ENCODE data around the gene EEF1G. TPM values are rescaled to one million over a fixed set of nuclear protein-coding genes. Genes with fewer than 3 reads are reported as not detected.
"Not testable (repeated sequence)": the region's sequence is repeated elsewhere in the genome, so short reads cannot be mapped to it uniquely, and the experiment has no call there.

EEF1G gene
- total RNA-seq, 1 experiment from 2014 or later = 1,667 TPM

- ChIA-PET CTCF (interaction anchor here (0.6 to 1.9 kb wide), 5 partner anchors 15 to 164 kb away, joined by 3 to 6 read pairs (median 4); partner anchors contain the start of genes EEF1G, EML3, LBHD1 and UQCC3), POLR2A (interaction anchor here (1.5 kb wide), 1 partner anchor 15 kb away, joined by 3 read pairs; the partner anchor contains the start of gene EEF1G)
- Mint-ChIP-seq H3K27ac (no peak overlapping the region), H3K9me3 (no peaks in the 10 kb centered on the region), H3K27me3 (ENCODE audit: low read depth) (no peaks in the 10 kb centered on the region; the same call in 1 of the 2 replicates), H3K36me3 (peaks cover 33% of the 10 kb centered on the region), H3K4me1 (peaks cover 19% of the 10 kb centered on the region), H3K4me3 (peak overlapping the region; percentile 99)
- DNase-seq (ENCODE audit: low spot score) (no peak), ATAC-seq (no peak)
- no peak for TF ChIP-seq EMX1 (CRISPR knock-in tag; IDR thresholded peaks at IDR 0.05)
- TF ChIP-seq SOX15 (CRISPR knock-in tag; IDR thresholded peaks at IDR 0.05) = no peak
- no peak for TF ChIP-seq PRRX2 (CRISPR knock-in tag; IDR thresholded peaks at IDR 0.05)
- no peak for TF ChIP-seq ZSCAN18 (CRISPR knock-in tag; IDR thresholded peaks at IDR 0.05)
- TF ChIP-seq ZNF671 (CRISPR knock-in tag; IDR thresholded peaks at IDR 0.05) = no peak
- no peak for TF ChIP-seq E2F4 (CRISPR knock-in tag; IDR thresholded peaks at IDR 0.05; ENCODE audit: borderline replicate concordance, low read depth)
These were observed 15.4 kb upstream of the EEF1G start for GRCh38 chr11:62588966-62589637.

- H3K27ac Mint-ChIP-seq; H3K4me3 Mint-ChIP-seq; H3K9me3 Mint-ChIP-seq; DNase-seq (ENCODE audit: low spot score); POLR2A ChIA-PET; H3K4me1 Mint-ChIP-seq; H3K27me3 Mint-ChIP-seq (ENCODE audit: low read depth); ATAC-seq; CTCF ChIA-PET: not testable (repeated sequence)
- peaks cover 45% of the 10 kb centered on the region for H3K36me3 Mint-ChIP-seq
These were observed 11.7 kb upstream of the EEF1G start for GRCh38 chr11:62585356-62585755.

DNA sequence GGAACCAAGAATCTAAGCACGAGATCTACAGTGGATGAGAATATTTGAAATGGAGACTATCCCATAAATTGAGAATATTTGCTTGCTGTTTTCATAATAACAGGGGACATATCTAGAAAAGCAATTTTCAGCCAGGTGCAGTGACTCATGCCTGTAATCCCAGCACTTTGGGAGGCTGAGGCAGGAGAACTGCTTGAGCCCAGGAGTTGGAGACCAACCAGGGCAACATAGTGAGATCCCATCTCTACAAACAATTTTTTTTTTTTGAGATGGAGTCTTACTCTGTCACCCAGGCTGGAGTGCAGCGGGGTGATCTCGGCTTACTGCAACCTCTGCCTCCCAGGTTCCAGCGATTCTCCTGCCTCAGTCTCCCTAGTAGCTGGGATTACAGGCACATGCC, 8.0 kb upstream of the EEF1G start:
- H3K4me1 Mint-ChIP-seq; H3K27ac Mint-ChIP-seq; H3K4me3 Mint-ChIP-seq; DNase-seq (ENCODE audit: low spot score); H3K27me3 Mint-ChIP-seq (ENCODE audit: low read depth); ATAC-seq; H3K9me3 Mint-ChIP-seq; POLR2A ChIA-PET: not testable (repeated sequence)
- CTCF ChIA-PET = interaction anchor here (1.0 kb wide), 1 partner anchor 39 kb away, joined by 3 read pairs; no protein-coding TSS in a partner anchor
- H3K36me3 Mint-ChIP-seq = peaks cover 44% of the 10 kb centered on the region

DNA sequence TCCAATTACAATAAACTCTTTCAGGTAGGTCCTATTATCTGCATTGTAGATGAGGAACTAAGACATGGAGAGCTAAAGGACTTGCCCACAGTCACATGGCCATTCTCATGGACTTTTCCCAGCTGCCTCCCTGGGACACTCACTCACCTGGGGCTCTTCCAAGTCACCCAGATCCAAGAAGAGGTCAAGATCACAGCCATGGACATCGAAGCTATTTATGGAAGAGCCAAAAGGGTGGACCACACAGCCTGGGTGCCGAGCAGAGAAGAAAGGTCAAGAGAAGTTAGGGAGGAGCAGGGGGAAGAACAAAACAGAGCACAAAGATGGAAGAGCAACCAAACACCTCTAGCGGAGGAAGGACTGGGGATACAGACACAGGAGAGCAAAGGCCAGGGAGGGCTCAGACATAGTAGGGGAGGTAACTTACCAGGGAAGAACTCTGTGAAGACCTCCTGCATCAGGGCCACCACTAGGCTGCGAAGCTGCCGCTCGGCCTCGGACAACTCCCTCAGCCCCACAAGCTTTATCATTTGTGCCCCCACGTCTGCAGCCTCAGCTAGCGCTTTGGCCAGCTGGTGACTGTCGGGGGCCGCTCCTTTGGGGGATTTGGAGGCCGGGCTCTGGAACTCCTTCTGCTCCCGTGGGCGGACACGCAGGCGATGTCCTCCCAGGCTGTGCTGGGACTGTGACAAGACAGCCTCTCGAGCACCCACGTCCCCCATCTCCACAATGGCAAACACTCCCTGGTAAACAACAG, 7.4 kb upstream of the EEF1G start:
- no peaks in the 10 kb centered on the region for H3K27me3 Mint-ChIP-seq (ENCODE audit: low read depth)
- no peak overlapping the region for H3K27ac Mint-ChIP-seq
- DNase-seq (ENCODE audit: low spot score) = no peak
- H3K4me3 Mint-ChIP-seq = no peak overlapping the region
- H3K9me3 Mint-ChIP-seq = no peaks in the 10 kb centered on the region
- TF ChIP-seq, protein P1, sequence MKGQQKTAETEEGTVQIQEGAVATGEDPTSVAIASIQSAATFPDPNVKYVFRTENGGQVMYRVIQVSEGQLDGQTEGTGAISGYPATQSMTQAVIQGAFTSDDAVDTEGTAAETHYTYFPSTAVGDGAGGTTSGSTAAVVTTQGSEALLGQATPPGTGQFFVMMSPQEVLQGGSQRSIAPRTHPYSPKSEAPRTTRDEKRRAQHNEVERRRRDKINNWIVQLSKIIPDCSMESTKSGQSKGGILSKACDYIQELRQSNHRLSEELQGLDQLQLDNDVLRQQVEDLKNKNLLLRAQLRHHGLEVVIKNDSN (CRISPR knock-in tag; IDR thresholded peaks at IDR 0.05) = no peak
- TF ChIP-seq, protein P2, sequence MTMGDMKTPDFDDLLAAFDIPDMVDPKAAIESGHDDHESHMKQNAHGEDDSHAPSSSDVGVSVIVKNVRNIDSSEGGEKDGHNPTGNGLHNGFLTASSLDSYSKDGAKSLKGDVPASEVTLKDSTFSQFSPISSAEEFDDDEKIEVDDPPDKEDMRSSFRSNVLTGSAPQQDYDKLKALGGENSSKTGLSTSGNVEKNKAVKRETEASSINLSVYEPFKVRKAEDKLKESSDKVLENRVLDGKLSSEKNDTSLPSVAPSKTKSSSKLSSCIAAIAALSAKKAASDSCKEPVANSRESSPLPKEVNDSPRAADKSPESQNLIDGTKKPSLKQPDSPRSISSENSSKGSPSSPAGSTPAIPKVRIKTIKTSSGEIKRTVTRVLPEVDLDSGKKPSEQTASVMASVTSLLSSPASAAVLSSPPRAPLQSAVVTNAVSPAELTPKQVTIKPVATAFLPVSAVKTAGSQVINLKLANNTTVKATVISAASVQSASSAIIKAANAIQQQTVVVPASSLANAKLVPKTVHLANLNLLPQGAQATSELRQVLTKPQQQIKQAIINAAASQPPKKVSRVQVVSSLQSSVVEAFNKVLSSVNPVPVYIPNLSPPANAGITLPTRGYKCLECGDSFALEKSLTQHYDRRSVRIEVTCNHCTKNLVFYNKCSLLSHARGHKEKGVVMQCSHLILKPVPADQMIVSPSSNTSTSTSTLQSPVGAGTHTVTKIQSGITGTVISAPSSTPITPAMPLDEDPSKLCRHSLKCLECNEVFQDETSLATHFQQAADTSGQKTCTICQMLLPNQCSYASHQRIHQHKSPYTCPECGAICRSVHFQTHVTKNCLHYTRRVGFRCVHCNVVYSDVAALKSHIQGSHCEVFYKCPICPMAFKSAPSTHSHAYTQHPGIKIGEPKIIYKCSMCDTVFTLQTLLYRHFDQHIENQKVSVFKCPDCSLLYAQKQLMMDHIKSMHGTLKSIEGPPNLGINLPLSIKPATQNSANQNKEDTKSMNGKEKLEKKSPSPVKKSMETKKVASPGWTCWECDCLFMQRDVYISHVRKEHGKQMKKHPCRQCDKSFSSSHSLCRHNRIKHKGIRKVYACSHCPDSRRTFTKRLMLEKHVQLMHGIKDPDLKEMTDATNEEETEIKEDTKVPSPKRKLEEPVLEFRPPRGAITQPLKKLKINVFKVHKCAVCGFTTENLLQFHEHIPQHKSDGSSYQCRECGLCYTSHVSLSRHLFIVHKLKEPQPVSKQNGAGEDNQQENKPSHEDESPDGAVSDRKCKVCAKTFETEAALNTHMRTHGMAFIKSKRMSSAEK (CRISPR knock-in tag; IDR thresholded peaks at IDR 0.05; ENCODE audit: borderline replicate concordance) = no peak
- TF ChIP-seq ZNF396 (CRISPR knock-in tag; IDR thresholded peaks at IDR 0.05; ENCODE audit: borderline replicate concordance) (no peak), ZNF138 (CRISPR knock-in tag; conservative IDR thresholded peaks at IDR 0.05) (no peak), ZNF425 (CRISPR knock-in tag; conservative IDR thresholded peaks at IDR 0.05) (no peak), RELA (CRISPR knock-in tag; IDR thresholded peaks at IDR 0.05; ENCODE audit: borderline replicate concordance) (no peak), SP1 (CRISPR knock-in tag; conservative IDR thresholded peaks at IDR 0.05) (no peak)
- H3K36me3 Mint-ChIP-seq = peaks cover 46% of the 10 kb centered on the region
- CTCF ChIA-PET = no interaction called here
- no peak for ATAC-seq
- POLR2A ChIA-PET = interaction anchor here (0.5 kb wide), 1 partner anchor 227 kb away, joined by 4 read pairs; no protein-coding TSS in a partner anchor
- no peaks in the 10 kb centered on the region for H3K4me1 Mint-ChIP-seq

Measured in WTC11 (cell line).